Measurements from ENCODE around the gene KCNK17.

The KCNK17 gene

DNA sequence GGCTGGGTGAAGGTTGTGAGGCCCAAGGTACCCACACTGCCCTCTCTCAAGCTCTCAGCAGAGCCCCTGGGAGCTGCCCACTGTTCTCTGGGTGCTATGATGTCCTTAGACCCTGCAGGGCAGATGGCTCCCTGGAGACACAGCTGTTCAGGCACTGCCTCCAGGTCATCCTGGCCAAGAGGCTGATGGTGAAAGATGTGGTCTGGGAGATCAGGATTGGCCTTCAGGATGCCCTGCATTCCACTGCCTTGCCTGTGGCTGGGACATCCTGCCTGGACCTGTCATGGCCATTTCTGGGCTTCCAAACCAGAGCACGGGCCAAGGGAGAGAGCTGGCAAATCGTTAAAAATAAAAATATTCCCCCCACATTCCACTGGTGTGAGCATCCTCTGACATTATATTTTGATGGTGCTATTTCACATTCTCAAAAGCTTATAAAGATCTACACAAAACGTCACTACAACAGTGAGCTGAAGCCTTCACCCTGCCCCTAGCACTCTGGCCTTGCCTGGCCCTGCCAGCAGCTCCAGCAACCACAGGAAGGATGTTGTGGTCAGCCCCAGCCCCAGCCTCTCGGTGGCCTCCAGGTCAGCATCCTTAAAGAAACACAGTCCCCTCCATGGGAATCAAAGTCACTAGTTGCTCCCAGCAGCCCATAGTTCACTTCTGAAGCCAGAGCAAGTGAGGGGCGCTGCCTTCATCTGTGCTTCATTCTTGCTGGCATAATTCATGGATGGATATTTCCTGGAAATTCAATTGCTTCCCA is 21.7 kb upstream of the KCNK17 start:
- DNase-seq, result peak; percentile 56 to 73 (median 65)

DNA sequence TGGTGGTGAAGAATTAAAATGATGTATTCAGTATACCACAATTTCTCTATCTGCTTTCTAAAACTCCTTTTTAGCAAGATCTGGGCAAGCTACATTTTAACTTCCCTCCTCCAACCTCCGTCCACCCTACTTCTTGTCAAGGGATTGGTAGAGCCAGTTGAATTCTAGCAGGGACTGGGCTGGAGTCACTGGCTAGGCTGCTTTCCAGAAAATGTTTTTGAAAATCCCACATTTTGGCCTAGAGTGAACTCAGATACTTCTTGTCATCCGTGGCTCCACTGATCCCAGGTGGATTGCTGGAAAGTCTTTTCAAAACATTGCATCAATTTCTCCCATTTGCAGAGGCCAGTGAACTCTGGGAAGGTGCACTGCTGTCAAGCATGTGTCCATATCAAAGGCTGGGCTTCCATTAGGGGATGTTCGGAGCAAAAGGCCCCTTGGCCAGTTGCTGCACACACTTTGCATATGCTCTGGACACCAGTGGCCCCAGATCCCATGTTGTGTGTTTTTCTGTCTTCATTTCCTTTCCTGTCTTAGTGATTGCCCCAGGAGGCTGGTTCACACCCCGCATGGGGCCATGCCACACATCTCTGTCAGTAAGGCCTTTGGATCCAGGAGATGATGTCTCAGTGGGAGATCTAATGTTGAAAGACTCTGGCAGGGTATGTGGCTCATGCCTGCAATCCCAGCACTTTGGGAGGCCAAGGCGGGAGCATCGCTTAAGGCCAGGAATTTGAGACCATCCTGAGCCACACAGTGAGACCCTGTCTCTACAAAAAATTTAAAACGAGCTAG is 19.6 kb upstream of the KCNK17 start:
- DNase-seq, result no peak

DNA sequence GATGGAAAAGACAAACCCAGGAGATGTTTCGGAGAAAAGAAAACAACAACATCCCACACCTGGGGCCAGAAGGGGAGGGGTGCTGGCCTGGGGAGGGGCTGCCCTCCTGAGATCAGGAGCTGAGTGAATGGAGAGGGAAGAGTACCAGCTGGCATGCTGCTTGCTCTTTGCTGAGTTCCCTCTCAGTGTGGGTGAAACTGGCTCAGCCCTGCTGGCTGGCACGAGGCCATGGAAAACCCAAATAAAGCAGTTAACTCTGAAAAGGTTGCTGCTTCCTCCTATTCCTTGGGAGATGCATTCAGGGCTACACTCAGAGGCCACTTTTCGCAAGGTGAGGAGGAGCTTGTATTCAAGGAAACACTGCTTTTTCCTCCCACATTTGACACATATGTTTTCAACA is 16.3 kb upstream of the KCNK17 start:
- peak; percentile 48 to 73 (median 67) for DNase-seq

DNA sequence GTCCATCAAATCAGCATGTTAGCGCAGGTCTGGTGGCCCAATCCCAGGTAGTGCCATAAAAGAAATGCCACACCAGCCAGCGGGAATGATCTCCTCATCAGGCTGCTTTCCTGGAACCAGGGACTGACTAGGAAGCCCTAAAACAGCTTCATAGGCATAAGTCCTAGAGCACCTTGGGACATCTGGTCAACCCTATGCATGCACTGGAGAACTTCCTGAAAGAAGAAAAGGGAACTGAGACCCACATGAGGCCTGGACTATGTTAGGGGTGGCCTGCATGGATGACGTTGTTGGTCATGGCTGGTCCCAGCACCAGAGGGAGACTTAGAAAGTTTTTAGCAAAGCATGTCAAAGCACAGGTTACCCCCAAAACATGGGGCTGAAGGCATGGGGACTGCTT is 15.8 kb upstream of the KCNK17 start:
- peak; percentile 86 to 93 (median 92) for DNase-seq

DNA sequence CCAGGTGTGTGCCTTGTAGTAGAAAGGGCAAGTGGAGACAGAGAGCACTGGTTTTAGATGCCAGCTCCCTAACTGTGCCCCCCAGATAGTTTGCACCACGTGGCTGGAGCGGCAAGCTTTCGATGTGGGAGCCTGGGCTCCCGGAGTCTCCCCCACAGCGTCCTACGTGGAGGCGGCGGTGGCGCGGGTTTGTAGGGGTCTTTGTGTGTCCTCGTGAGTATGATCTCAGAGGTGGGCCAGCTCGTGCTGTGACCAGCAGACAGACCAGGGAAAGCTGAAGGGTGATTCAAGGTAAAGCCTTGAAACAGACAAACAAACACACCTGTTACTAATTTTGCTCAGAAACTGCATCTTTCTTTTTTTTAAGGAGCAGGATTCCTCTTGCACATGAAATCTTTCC is 13.8 kb upstream of the KCNK17 start:
- no peak for DNase-seq

DNA sequence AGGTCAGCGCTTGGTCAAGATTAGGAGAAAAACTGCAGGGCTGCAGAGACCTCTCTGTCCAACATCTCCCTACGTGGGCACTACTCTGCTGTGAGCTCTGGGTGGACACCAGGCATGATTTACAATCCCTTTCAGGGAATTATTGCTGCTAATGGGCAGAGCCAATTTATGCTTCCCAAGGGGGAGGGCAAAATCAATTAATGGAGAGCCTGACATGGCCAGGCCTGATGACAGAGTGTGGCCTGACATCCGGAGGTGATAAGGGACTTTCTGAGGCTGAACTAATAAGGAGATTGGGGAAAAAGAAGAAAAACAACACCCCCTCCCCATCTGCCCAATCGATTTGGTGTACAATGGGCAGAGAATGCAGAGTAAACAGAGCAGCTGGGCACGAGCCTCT is 13.3 kb upstream of the KCNK17 start:
- no peak for DNase-seq

DNA sequence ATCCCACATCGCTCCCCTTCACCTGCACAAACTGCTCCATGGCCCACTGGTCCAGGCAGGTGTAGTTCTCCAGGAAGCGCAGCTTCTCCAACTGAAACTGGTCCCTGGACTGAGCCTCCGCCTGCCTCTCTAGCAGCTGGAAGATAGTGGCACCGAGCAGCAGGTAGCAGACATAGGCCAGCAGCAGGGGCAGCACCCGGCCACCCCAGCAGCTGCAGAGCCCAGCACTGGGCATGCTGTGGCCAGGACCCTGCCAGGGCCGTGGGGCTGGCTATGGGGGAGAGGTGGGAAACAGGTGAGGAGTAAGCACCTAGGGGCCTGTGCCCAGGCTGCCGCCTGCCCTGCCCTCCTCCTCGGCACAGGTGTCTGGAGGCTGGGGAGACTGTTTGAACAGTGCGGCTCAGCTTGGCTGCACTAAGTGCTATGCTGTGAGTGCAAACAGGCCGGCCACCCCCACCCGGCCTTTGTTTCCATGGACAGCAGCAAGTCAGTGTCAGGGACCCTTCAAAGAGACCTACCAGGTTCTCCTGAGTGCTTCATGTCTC is 8.2 kb upstream of the KCNK17 start, which contains the start of gene KCNK16:
KCNK16 (minus strand) TSS at position 397 of the 545 bp plus-strand sequence; CDS start at position 235, 162 bp downstream.
- no peak for DNase-seq

DNA sequence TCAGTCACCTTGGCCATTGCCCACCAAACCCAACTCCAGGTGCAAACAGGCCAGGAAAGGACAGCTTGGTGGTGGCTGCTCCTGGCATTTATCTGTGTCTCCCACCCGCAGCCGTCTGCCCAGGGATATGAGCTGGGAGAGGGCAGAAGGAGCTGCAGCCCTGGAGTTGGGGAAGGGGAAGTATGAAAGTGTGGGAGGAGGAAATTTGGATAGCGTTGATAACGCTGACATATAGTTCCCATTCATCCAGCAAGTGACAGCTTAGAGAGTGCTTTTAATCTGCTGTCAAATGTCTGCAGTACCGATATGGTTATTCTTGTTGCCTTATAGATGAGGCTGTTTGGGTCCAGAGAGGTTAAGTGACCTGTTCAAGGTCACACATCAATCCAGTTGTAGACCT is 7.5 kb upstream of the KCNK17 start:
- peak in 1 of 4 experiments; percentile 38 for DNase-seq

DNA sequence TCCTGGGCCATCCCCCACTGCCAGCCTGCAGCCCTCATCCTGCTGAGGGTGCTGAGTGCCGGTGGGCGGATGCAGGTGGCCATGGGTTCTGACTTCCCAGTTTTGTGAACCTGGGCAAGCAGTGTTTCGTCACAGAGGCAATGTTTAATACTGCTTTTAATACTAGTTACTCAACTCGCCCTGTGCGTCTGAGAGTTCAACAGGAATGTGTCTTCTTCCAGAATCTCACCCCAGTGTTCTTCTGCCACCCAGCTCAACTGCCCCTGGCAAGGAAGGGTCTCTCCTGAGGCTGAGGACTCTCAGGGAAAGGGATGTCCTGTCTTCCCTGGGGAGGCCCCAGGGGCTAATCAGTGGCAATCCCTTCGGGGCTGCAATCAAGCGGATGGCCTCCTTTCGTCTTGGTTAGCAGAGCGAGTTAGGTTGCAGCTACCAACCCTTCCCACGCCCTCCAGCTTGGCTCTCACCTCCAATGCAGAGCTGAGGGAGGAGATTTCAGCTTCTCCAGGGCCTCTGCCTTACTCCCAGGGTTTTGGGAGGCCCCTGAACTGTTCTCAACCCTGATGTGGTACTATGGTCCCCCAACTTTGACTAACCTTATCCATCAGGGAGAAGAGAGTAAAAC is 6.3 kb upstream of the KCNK17 start:
- DNase-seq, result no peak

DNA sequence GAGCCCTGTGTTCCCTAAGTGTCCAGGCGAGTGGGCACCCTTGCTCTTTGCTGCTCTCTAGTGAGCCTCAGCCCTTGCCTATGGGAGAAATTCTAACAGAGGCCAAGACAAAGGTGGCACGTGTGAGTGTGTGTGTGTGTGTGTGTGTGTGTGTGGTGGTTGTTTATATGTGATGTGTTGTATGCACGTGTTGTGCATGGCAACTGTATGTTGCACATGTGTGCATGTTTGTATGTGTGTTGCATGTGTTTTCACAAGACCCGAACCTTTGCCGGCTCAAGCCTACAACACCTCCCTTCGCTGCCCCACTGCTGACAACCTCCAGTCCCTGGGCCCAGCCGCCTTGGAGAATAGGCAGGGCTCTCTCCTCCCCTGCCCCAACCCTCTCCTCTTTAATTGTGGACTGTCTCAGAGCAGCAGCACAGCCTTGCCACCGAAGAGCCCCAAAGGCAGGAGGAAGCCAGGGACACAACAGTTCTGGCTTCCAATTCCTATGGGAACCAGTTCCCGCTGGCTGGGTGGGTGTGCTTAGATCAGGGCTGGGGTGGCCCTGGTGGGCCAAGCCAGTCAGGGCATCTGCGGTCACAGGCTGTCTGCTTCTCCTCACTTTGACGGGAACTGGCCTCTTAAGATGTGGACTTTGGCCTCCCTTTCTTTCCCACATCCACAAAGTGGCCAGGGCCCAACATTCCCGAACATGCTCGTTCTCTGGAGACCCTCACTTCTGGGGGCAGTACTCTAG is 5.6 kb upstream of the KCNK17 start:
- no peak for DNase-seq

DNA sequence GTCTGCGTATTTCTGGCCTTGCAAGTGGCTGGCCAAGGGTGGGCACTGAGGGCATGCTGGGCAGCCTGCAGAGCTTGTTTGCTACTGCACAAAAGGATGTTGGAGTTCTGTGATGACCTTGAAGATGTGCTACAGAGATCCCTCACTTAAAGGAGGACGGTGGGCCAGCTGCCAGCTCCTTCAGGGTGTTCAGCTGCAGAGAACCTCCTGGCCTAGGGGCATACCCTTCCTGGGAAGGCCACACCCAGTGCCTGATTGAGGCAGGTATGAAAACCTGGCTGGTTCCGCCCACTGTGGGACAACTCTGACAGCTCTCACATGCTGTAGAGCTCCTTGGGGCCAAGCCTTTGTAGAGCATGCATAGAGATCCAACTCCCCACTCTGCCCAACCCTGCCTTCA is 3.0 kb upstream of the KCNK17 start:
- DNase-seq, result no peak

DNA sequence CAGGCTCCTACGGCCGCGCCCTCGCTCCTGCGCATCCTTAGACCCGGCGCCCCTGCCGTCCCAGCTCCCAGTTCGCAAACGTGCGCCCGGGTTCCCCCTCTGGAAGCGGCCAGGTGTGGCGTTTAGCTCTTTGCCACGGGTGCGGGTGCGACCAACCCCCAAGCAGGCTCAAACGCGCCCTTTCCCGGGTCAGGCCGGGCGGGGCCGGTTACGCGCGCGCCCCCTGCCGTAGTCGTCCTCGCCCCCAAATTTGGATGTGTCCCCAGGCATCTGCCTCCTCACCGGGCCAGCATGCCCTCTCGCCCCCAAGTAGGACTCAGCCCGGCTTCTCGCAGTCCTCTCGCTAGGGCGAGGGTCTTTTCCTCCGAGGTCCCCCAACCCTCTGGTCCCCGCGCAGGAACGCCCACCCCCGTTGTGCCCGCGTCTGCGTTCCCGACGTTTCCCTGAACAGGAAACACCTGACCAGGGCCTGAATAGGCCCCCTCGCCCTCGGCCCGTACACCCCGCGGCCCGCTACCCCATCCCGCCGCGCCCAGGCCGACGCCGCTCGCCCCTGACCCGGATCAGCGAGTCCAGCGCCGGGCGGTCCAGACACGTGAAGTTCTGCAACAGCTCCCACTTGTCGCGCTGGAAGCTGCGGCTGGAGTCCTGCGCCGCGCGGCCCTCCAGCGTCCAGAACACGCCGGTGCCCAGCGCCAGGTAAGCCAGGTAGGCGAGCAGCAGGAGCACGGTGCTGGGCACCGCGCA is 520 bp downstream of the KCNK17 start:
- DNase-seq, result peak in 1 of 4 experiments; percentile 27

DNA sequence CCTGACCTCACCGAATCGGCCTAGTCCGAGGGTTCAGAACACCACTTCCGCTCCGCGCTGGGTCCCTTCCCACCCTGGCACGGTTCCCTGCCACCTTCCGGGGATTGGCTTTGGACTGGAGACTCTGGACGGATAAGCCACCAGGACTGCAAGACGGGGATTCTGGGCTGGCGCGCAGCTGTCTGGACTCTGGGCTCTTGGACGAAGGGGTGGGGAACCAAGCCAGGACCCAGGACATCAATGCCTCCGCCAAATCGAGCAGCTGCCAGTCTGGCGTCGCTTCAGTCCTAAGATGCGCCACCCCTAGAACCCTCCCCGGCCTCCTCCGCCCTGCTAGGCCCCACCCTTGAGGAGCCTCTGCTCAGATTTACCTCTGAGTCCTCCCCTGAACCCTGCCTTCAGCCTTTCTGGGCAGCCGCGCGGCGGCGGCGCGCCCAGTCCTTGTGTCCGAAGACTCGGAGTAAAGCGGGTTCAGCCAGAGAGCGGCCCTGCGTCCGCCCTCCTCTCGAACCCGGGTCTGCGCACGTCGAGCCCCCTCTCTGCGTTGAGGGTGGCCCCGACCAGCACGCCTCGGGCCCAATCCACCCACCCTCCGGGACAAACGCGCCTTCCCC is 1.2 kb downstream of the KCNK17 start:
- DNase-seq, result peak in 1 of 4 experiments; percentile 25

DNA sequence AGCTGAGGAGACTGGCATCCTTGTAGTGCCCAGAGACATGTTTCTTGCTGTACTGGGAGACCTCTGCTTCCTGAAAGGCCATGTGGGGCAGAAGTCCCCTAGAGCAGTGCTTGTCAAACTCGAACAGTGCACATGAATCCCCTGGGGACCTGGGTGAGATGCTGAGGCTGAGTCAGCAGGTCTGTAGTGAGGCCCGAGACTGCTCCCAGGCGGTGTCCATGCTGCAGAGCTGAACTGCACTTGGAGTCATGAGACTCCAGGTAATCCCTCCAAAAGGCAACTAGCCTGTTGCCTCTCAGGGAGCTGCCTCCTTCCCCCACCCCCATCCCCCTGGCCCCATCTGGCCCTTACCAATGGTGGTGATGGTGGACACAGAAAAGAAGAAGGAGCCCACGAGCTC is 3.7 kb downstream of the KCNK17 start:
- no peak for DNase-seq

DNA sequence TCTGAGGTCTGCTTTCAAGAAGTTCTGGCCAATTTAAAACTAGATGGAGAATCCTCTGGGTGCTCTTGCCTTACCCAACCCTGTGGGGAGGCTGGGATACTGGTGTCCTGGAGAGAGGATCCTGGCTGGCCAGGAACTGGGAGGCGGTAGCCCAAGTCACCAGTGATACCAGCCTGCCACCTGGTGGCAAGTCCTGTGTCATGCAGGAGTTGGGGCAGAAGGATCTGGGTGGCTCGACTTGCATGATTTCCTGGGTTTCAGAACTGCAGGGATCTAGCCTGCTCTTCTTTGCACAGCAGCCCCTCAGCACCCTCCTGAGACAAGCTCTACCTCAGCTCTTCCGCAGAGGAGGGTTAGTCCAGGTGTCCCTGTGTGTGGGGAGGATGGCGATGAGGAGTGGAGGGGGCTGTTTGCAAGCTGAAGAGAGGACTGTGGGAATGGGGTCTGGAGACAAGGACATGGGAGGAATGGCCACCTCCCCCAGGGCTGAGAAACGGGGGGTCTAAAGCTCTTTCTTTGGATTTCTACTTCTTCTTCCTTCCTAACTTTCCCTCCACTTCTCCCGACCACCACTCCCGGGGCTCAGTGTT is 4.2 kb downstream of the KCNK17 start:
- peak; percentile 76 to 86 (median 82) for DNase-seq

DNA sequence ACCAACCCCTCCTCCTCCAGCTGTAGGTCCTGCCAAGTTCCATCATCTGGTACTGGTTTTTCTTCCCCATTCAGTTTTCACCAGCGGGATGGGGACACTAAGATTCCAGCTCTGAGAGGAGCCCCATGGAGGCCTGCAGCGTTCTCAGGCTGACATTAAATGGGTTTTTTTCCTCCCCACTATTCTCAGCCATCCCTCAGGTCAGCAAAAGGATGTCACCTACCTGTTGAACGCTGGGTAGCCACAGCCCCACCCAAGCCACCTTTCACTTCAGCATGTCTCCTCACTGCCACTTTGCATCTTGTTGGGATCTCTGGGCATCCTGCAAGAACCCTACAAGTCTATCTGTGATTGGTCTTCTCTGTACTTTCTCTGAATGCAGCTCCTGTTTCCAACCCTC is 6.8 kb downstream of the KCNK17 start:
- no peak for DNase-seq

DNA sequence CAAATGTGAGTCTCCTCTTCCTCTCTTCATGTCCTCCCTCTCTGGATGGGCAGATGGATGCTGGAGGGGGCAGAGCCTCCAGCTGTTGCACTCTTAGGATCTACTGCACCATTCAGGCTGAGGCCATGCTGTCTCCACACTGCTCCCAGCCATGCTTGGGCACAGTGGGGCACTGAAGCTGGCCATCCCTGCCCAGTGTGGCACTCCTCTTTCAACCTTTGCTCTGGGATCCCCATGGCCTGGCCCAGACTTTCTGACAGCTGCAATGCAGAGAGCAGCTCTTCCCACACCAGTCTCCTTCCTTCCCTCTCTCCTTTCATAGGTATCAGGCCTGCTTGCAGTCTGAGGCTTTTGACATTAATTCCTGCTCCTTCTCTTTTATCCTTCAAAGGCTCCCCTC is 9.3 kb downstream of the KCNK17 start:
- DNase-seq, result no peak

DNA sequence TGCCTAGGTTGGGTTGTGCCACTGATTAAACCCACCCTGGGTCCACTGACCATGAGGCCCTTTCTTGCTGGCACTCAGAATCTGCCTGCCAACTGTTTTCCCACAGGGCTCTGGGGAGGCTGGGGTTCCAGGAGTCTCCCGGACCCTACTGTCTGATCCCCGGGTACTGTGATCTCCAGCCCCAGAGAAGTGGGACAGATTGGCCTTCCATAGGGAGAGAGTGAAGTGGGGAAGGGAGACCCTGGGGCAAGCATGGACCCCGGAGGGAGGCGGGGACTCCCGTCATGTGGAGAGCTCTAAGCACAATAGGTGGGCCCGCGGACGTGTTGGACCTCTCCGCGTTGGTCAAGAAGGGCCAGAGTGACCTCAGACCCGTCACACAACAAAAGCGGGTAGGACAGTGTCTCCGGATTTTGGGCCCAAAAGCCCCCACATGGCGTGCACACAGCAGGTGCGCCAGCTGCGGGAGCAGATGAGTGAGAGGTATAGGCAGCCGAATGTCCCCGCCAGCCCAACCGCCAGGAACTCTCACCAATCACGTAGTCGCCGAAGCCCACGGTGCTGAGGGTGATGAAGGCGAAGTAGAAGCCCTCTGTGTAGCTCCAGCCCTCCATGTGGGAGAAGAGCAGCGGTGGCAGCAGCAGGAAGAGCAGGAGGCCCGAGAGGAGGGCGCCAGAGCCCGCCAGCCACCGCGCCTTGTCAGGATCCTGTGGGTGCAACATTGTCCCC is 10.6 kb downstream of the KCNK17 start:
- no peak for DNase-seq

DNA sequence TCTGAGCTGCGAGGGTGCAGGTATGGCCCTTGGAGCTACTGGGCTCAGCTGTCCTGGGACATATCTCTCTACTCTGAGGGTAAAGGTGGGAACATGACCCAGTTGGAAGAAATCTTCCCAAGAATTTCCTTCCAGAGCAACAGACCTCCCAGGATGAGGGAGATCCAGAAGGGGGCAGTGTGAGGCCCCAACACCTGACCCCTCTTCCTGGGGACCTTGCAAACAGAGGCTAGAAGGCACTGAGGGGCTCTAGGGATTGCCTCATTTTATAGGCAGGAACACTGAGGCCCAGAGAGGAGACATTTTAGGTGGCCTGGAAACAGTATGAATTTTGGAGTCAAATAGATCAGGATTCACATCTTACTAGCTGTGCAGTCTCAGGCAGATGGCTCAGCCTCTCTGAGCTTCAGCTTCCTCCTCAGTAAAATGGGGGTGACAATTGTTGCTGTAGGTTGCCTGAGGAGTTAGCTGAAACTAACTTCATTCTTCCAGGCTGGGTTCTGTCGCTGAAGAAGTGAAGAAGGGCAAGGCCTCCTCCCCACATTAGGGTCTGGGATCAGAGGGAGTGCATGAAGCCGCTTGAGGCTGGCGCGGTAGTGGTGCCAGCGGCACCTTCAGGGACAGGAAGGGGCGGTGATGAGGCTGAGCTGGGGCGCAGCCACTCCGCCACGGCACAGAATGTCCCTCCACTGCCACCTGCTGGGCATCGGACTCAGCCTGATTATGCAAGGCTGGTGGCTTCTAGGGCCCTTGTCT is 11.4 kb downstream of the KCNK17 start:
- peak; percentile 88 to 93 (median 91) for DNase-seq
